Measurements from ENCODE around the gene STX2.

GRCh38 chr12:130806574-130806973 lies 32.5 kb downstream of the STX2 start:
- TF ChIP-seq, protein P1, sequence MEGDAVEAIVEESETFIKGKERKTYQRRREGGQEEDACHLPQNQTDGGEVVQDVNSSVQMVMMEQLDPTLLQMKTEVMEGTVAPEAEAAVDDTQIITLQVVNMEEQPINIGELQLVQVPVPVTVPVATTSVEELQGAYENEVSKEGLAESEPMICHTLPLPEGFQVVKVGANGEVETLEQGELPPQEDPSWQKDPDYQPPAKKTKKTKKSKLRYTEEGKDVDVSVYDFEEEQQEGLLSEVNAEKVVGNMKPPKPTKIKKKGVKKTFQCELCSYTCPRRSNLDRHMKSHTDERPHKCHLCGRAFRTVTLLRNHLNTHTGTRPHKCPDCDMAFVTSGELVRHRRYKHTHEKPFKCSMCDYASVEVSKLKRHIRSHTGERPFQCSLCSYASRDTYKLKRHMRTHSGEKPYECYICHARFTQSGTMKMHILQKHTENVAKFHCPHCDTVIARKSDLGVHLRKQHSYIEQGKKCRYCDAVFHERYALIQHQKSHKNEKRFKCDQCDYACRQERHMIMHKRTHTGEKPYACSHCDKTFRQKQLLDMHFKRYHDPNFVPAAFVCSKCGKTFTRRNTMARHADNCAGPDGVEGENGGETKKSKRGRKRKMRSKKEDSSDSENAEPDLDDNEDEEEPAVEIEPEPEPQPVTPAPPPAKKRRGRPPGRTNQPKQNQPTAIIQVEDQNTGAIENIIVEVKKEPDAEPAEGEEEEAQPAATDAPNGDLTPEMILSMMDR (IDR thresholded peaks at IDR 0.05): no peak
- TF ChIP-seq POLR2A (IDR thresholded peaks at IDR 0.05): no peak

Measured in testis (tissue), 2 donors.